Measurements from ENCODE around the gene BRPF1.
A peak's percentile ranks its signal among the peaks of the same experiment; 100 is the strongest.

Gene BRPF1

DNA sequence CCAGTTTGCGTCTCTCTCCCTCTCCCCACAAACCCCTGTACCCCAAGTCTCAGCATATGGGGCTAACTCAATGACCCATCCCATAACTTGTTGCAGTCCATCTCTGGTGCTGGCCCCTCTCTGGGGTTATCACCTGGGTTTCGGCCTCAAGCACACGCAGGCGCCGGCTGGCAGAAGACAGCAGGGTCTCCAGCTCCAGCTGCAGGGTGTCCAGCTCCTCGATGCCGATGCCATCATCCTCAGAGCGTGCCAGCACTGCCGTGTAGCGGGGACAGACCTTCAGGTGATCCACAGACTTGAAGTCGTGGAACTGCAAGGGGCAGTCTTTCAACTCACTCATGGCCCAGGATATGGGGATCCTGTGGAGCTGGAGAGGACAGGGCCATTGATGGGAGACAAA, 59.6 kb downstream of the BRPF1 start:
- DNase-seq (ENCODE audit: low spot score) = no peak

DNA sequence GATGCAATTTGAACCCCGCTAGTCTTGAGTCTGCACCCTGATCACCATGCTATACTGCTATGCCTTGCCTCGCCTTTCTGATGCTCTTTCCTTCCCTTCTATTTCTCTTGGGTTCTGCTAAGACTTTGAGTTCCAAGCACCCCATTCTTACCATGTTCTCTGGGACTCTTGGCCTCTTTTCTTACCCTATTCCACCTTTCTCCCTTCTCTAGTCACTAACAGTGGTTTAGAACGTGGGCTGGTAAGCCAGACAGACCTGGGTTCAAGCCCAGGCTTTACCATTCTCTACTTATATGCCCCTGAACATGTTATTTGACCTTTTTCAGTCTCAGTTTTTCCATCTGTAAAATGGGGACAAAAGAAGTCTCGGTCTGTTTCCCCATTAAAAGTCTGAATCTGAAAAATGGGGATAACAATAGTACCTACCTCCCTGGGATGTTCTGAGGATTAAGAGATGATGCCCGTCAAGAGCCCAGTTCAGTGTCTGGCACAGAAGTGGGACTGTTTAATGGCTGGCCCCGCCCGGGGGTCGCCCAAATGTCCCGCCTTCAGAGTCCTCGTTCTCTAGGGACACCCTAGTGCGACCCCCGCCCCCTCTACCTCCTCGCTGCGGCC, 60.4 kb downstream of the BRPF1 start:
- no peak for DNase-seq (ENCODE audit: low spot score)

DNA sequence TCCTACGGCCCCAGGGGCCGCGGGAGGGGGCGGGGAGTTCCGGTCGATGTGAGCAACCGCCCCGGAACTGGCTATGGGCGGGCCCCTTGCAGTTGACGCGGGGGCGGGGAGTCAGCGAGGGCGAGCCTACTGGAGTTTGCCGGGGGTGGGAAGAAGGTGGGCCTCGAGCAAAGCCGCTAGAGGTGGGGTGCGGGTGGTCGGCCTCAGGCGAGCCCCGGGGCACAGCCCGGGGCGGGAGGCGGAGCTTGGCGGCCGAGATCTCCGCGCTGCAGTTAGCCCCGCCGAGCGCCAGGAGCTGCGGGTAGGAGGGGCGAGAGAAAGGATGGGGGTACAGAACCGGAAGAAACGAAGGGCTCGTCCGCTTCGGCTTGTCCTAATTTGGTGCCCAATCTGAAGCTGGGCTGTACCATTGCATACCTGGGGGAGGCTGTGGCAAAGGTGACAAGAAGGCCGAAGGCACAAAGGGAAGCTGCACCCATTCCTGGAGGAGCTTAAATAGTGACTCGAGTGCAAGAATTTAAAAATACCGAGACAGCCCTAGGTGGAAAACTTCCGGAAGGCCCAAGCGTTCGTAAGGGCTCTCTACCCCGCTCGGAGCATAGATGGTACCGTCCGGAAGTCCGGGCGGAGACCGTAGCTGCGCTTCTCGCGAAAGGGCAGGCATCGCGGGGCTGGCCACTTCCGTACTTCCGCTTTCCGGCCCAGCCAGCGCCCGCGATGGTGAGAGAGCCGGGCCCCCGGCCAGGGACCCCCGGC, 61.0 kb downstream of the BRPF1 start, which contains the start of the genes ARPC4 and TADA3:
Gene ARPC4 (plus strand): TSS at position 678 of the 756 bp plus-strand sequence. CDS start 40 bp downstream, at position 718.
Gene TADA3 (minus strand): TSS at position 69 of the 756 bp plus-strand sequence. CDS start 1,007 bp downstream, outside the sequence.
- peak; percentile 95 for DNase-seq (ENCODE audit: low spot score)

DNA sequence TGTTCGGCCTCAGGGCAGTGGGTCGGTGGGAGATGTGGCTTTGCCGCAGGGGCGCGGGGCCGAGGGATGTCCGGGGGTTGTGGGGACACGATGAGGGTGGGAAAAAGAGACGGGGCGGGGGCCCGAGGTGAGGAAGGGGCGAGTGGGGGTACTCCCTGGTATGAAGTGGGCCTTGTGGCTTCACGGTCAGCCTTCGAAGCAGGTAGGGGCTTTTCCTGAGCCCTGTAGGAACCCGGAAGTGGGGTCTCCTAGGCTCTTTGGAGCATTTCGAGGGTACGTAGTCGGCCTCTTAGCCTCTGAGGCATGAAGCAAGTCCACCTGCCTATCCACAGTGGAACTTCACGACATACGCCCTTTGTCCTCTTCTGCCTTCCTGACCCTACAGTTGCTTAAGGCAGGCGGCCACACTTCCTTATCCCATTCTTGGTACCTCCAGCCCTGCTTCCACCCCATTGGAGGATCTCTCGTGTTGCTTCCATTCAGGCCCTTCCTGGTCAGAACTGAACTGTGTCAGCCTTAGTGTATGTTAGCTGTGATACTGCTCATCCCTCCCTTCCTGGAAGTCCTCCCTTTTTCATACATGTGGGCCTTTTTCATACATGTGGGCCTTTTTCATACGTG, 61.7 kb downstream of the BRPF1 start:
- peak; percentile 37 for DNase-seq (ENCODE audit: low spot score)

DNA sequence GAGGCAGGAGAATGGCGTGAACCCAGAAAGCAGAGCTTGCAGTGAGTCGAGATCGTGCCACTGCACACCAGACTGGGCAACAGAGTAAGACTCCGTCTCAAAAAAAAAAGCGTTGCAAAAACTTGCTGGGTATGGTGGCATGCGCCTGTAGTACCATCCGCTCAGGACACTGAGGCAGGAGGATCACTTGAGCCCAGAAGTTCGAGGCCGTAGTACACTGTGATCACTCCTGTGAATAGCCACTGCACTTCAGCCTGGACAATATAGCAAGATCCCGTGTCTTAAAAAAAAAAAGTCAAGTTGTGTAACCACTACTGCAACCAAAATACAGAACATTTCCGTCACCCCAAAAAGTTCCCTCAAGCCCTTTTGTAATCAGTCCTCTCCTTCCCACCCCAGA, 62.9 kb downstream of the BRPF1 start:
- DNase-seq (ENCODE audit: low spot score) = no peak

DNA sequence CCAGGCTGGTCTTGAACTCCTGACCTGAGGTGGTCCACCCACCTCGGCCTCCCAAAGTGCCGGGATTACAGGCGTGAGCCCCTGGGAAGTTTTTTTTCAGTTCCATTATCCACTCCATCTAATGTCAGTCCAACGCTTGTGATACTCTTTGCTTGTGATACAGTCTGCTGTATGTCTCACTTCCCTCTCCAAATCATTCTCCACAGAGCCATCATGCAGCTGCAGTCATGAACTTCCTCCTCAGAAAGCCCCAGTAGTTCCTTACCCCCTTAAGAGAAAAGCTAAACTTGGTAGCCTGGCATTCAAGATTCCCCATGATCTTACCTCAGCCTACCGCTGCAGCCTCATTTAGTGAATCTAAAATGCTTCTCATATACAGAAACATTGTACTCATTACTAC, 63.7 kb downstream of the BRPF1 start:
- no peak for DNase-seq (ENCODE audit: low spot score)

DNA sequence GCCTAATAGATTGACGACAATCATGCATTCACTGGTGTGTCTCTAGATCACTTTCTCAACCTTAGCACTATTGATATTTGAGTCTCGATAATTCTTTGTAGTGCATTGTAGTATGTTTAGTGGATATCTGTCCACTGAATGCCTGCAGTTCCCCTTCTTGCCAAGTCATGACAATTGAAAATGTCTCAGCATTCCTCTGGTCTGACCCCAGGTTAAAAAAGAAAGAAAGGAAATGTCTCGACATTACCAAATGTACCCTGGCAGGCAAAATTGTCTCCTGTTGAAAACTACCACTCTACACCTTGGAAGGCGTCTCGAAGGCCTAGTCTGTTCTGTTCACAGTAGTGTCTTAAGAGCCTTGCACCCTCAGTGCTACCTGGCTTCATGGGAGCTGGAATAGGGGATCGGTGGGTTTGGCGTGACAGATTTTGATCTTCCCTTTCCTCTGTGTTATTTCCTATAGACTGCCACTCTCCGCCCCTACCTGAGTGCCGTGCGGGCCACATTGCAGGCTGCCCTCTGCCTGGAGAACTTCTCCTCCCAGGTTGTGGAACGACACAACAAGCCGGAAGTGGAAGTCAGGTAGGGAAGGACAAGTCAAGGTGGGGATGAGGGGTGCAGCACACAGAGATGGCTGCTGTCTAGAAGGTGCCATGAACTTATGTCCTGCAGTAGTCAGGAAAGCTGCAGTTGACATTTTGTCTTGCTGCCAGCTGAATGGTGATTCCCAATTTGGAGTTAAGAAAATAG, 65.8 kb downstream of the BRPF1 start:
- DNase-seq (ENCODE audit: low spot score) = no peak

Data from hematopoietic multipotent progenitor cell treated with erythropoietin and hydrocortisone succinate and interleukin-3 and kit ligand, for 15 days (in vitro differentiated cells).